ENCODE data around the gene FMN2.

DNA sequence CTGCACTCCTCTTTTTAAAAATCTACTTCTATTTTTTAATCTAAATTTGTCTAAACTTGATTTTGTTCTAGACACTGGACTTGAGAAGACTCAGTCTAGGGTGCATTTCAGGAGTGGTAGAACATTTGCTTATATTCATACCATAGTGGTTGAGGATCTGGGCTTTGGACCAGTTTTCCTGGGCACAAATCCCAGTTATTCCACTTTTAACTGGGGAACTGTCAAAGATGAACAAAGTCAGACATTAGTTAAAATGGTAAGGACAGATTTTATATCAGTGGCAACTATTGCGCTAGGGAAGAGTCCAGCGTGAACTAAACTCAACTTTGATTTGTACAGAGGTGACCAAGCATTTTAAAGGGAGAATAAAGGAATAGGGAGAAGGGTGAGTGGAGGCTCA, 102.4 kb downstream of the FMN2 start:
- TF ChIP-seq RARB (CRISPR knock-in tag; IDR thresholded peaks at IDR 0.05) (peak; percentile 61; the same call in 1 of the 2 replicates), ESRRG (CRISPR knock-in tag; IDR thresholded peaks at IDR 0.05) (no peak), ZFP3 (CRISPR knock-in tag; IDR thresholded peaks at IDR 0.05) (no peak), CSDC2 (CRISPR knock-in tag; IDR thresholded peaks at IDR 0.05) (no peak), TCF4 (CRISPR knock-in tag; IDR thresholded peaks at IDR 0.05; ENCODE audit: borderline replicate concordance) (no peak), ZFP30 (CRISPR knock-in tag; IDR thresholded peaks at IDR 0.05) (no peak), ZNF565 (CRISPR knock-in tag; conservative IDR thresholded peaks at IDR 0.05; ENCODE audit: low read depth) (no peak), SNAI2 (CRISPR knock-in tag; IDR thresholded peaks at IDR 0.05) (no peak), GLIS3 (CRISPR knock-in tag; IDR thresholded peaks at IDR 0.05) (no peak)
- TF ChIP-seq, protein P1, sequence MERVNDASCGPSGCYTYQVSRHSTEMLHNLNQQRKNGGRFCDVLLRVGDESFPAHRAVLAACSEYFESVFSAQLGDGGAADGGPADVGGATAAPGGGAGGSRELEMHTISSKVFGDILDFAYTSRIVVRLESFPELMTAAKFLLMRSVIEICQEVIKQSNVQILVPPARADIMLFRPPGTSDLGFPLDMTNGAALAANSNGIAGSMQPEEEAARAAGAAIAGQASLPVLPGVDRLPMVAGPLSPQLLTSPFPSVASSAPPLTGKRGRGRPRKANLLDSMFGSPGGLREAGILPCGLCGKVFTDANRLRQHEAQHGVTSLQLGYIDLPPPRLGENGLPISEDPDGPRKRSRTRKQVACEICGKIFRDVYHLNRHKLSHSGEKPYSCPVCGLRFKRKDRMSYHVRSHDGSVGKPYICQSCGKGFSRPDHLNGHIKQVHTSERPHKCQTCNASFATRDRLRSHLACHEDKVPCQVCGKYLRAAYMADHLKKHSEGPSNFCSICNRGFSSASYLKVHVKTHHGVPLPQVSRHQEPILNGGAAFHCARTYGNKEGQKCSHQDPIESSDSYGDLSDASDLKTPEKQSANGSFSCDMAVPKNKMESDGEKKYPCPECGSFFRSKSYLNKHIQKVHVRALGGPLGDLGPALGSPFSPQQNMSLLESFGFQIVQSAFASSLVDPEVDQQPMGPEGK (CRISPR knock-in tag; IDR thresholded peaks at IDR 0.05; ENCODE audit: borderline replicate concordance), result no peak; the same call in 1 of the 2 replicates
- TF ChIP-seq, protein P2, sequence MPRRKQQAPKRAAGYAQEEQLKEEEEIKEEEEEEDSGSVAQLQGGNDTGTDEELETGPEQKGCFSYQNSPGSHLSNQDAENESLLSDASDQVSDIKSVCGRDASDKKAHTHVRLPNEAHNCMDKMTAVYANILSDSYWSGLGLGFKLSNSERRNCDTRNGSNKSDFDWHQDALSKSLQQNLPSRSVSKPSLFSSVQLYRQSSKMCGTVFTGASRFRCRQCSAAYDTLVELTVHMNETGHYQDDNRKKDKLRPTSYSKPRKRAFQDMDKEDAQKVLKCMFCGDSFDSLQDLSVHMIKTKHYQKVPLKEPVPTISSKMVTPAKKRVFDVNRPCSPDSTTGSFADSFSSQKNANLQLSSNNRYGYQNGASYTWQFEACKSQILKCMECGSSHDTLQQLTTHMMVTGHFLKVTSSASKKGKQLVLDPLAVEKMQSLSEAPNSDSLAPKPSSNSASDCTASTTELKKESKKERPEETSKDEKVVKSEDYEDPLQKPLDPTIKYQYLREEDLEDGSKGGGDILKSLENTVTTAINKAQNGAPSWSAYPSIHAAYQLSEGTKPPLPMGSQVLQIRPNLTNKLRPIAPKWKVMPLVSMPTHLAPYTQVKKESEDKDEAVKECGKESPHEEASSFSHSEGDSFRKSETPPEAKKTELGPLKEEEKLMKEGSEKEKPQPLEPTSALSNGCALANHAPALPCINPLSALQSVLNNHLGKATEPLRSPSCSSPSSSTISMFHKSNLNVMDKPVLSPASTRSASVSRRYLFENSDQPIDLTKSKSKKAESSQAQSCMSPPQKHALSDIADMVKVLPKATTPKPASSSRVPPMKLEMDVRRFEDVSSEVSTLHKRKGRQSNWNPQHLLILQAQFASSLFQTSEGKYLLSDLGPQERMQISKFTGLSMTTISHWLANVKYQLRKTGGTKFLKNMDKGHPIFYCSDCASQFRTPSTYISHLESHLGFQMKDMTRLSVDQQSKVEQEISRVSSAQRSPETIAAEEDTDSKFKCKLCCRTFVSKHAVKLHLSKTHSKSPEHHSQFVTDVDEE (CRISPR knock-in tag; IDR thresholded peaks at IDR 0.05), result no peak
- TF ChIP-seq, protein P3, sequence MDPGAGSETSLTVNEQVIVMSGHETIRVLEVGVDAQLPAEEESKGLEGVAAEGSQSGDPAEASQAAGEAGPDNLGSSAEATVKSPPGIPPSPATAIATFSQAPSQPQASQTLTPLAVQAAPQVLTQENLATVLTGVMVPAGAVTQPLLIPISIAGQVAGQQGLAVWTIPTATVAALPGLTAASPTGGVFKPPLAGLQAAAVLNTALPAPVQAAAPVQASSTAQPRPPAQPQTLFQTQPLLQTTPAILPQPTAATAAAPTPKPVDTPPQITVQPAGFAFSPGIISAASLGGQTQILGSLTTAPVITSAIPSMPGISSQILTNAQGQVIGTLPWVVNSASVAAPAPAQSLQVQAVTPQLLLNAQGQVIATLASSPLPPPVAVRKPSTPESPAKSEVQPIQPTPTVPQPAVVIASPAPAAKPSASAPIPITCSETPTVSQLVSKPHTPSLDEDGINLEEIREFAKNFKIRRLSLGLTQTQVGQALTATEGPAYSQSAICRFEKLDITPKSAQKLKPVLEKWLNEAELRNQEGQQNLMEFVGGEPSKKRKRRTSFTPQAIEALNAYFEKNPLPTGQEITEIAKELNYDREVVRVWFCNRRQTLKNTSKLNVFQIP (CRISPR knock-in tag; IDR thresholded peaks at IDR 0.05; ENCODE audit: borderline replicate concordance, low read depth), result no peak
- TF ChIP-seq, protein P4, sequence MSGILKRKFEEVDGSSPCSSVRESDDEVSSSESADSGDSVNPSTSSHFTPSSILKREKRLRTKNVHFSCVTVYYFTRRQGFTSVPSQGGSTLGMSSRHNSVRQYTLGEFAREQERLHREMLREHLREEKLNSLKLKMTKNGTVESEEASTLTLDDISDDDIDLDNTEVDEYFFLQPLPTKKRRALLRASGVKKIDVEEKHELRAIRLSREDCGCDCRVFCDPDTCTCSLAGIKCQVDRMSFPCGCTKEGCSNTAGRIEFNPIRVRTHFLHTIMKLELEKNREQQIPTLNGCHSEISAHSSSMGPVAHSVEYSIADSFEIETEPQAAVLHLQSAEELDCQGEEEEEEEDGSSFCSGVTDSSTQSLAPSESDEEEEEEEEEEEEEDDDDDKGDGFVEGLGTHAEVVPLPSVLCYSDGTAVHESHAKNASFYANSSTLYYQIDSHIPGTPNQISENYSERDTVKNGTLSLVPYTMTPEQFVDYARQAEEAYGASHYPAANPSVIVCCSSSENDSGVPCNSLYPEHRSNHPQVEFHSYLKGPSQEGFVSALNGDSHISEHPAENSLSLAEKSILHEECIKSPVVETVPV (CRISPR knock-in tag; IDR thresholded peaks at IDR 0.05), result no peak
